PC-3 (cell line): ENCODE results near the gene SEMA4B. TPM values are rescaled to one million over a fixed set of nuclear protein-coding genes. Genes with fewer than 3 reads are reported as not detected.

Experiments
- ATAC-seq: fragments of 200-7000 bp; cut with Tn5 transposase; 2 replicates; pipeline ENCODE4 v1.9.1; 2020; ENCODE audit warnings: mild to moderate bottlenecking, moderate library complexity
- BruUV-seq: library from RNA; stranded (reverse); fragments of 400-500 nt; replicated peaks from 2 replicates; lab custom pipeline; 2021; lab: Mats Ljungman, UMichigan
- CTCF ChIA-PET: fragments of 300-600 bp; sonication (Branson Sonifier 250); formaldehyde crosslinking; loops from one replicate; lab custom pipeline; 2022; ENCODE audit warnings: antibody characterized with exemption; lab: Charles Lee
- POLR2A ChIA-PET: fragments of 300-600 bp; sonication (Branson Sonifier 250); formaldehyde crosslinking; loops from one replicate; lab custom pipeline; 2022; ENCODE audit warnings: antibody characterized with exemption; ENCODE audit not compliant: unreplicated experiment; lab: Charles Lee
- DNase-seq: peaks from one replicate; pipeline ENCODE4 v3.0.0-alpha.2; 2015
- H2AFZ ChIP-seq: fragments of 300-600 bp; sonication (generic); 2 replicates; pipeline ENCODE4 v1.6.0; 2016; ENCODE audit warnings: antibody characterized with exemption, low read length
- H3F3A ChIP-seq: fragments of 300-600 bp; sonication (generic); one replicate; pipeline ENCODE4 v1.6.0; 2017; ENCODE audit warnings: antibody characterized with exemption, low read length, control low read depth, mild to moderate bottlenecking; ENCODE audit not compliant: unreplicated experiment
- H3K27ac ChIP-seq: fragments of 300-600 bp; sonication (generic); 2 replicates; pipeline ENCODE4 v1.5.1; 2016; ENCODE audit warnings: mild to moderate bottlenecking, low read length
- H3K27me3 ChIP-seq: fragments of 300-600 bp; sonication (generic); 2 replicates; pipeline ENCODE4 v1.6.1; 2016; ENCODE audit warnings: low read length, mixed read lengths
- H3K36me3 ChIP-seq: fragments of 300-600 bp; sonication (generic); 2 replicates; pipeline ENCODE4 v1.6.1; 2016; ENCODE audit warnings: low read depth, mixed run types, low read length, mixed read lengths
- H3K4me1 ChIP-seq: fragments of 300-600 bp; sonication (generic); 2 replicates; pipeline ENCODE4 v1.5.1; 2016; ENCODE audit warnings: low read length; ENCODE audit not compliant: insufficient read depth
- H3K4me2 ChIP-seq: fragments of 300-600 bp; sonication (generic); 2 replicates; pipeline ENCODE4 v1.6.0; 2016; ENCODE audit warnings: low read length
- H3K4me3 ChIP-seq: fragments of 300-600 bp; sonication (generic); 2 replicates; pipeline ENCODE4 v1.5.1; 2016; ENCODE audit warnings: mild to moderate bottlenecking, low read length, mixed read lengths
- H3K79me2 ChIP-seq: fragments of 300-600 bp; sonication (generic); 2 replicates; pipeline ENCODE4 v1.6.1; 2017; ENCODE audit warnings: low read length, mixed read lengths
- H3K9ac ChIP-seq: fragments of 300-600 bp; sonication (generic); 2 replicates; pipeline ENCODE4 v1.6.0; 2016; ENCODE audit warnings: mild to moderate bottlenecking, low read length
- H3K9me2 ChIP-seq: fragments of 300-600 bp; sonication (generic); replicated peaks from 2 replicates; pipeline ENCODE4 v1.6.1; 2016; ENCODE audit warnings: mixed run types, low read length, mixed read lengths
- H3K9me3 ChIP-seq: fragments of 300-600 bp; sonication (generic); 2 replicates; pipeline ENCODE4 v1.6.1; 2016; ENCODE audit warnings: low read length, mixed read lengths
- H4K20me1 ChIP-seq: fragments of 300-600 bp; sonication (generic); 2 replicates; pipeline ENCODE4 v1.6.1; 2016; ENCODE audit warnings: low read length, mixed read lengths
- EZH2 ChIP-seq: fragments of 300-600 bp; sonication (generic); IDR thresholded peaks from one replicate; pipeline ENCODE4 v1.6.1; 2017; ENCODE audit warnings: antibody characterized with exemption, mild to moderate bottlenecking, low read length; ENCODE audit not compliant: unreplicated experiment
- EZH2phosphoT487 ChIP-seq: fragments of 300-600 bp; sonication (generic); IDR thresholded peaks from 2 replicates; pipeline ENCODE4 v1.6.1; 2018; ENCODE audit warnings: mild to moderate bottlenecking, antibody characterized with exemption, low read length, borderline replicate concordance
- intact Hi-C: fragments of 100-400 bp; cut with micrococcal nuclease; formaldehyde crosslinking; loops from 2 replicates; pipeline ENCODE4 v1.9.0; 2023
- total RNA-seq: library from RNA; depleted of rRNA; stranded (reverse); fragments of >200 nt; gene quantifications from 2 replicates; pipeline ENCODE4 v1.2.3, GENCODE V29; 2014
- TF ChIP-seq, protein P1 (sequence below): fragments of 300-600 bp; sonication (generic); conservative IDR thresholded peaks from 2 replicates; pipeline ENCODE4 v1.5.1; 2017; ENCODE audit warnings: antibody characterized with exemption, low read depth, mild to moderate bottlenecking, low read length

SEMA4B gene
- total RNA-seq, 1 experiment from 2014 or later: 114 TPM

DNA sequence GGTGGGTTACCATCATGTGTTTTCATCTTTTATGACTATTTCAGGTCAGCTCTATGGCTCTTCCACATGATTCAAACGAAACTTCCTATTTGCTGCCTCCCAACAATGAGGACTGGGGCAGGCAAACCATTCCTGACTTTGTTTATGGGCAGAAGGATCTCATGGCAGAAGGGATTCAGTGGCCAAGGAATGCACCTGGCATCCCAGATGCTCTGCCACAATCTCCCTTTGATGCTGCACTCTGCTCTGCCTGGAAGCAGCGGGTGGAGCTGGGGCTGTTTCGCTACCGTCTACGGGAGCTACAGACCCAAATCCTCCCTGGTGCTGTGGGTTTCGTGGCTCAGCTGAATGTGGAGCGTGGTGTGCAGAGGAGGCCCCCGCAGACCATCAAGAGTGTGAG, 39.7 kb downstream of the SEMA4B start:
- no peak for DNase-seq
- intact Hi-C loops: no loop called here
- Histone ChIP-seq H3K4me1 (no peaks in the 10 kb centered on the region), H3K79me2 (no peaks in the 10 kb centered on the region), H3K9me2 (no peaks in the 10 kb centered on the region), H3F3A (no peaks in the 10 kb centered on the region), H3K36me3 (no peaks in the 10 kb centered on the region; the same call in 1 of the 2 replicates), H3K27ac (no peak overlapping the region), H4K20me1 (no peaks in the 10 kb centered on the region), H2AFZ (no peak overlapping the region), H3K27me3 (no peaks in the 10 kb centered on the region), H3K9me3 (no peaks in the 10 kb centered on the region), H3K4me3 (no peak overlapping the region), H3K4me2 (no peak overlapping the region), H3K9ac (no peak overlapping the region)
- ATAC-seq: no peak
- TF ChIP-seq EZH2: no peak
- TF ChIP-seq, protein P1, sequence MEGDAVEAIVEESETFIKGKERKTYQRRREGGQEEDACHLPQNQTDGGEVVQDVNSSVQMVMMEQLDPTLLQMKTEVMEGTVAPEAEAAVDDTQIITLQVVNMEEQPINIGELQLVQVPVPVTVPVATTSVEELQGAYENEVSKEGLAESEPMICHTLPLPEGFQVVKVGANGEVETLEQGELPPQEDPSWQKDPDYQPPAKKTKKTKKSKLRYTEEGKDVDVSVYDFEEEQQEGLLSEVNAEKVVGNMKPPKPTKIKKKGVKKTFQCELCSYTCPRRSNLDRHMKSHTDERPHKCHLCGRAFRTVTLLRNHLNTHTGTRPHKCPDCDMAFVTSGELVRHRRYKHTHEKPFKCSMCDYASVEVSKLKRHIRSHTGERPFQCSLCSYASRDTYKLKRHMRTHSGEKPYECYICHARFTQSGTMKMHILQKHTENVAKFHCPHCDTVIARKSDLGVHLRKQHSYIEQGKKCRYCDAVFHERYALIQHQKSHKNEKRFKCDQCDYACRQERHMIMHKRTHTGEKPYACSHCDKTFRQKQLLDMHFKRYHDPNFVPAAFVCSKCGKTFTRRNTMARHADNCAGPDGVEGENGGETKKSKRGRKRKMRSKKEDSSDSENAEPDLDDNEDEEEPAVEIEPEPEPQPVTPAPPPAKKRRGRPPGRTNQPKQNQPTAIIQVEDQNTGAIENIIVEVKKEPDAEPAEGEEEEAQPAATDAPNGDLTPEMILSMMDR: no peak
- no peak for TF ChIP-seq EZH2phosphoT487
- CTCF ChIA-PET: no interaction called here
- POLR2A ChIA-PET: no interaction called here
- BruUV-seq: no TSS peak

DNA sequence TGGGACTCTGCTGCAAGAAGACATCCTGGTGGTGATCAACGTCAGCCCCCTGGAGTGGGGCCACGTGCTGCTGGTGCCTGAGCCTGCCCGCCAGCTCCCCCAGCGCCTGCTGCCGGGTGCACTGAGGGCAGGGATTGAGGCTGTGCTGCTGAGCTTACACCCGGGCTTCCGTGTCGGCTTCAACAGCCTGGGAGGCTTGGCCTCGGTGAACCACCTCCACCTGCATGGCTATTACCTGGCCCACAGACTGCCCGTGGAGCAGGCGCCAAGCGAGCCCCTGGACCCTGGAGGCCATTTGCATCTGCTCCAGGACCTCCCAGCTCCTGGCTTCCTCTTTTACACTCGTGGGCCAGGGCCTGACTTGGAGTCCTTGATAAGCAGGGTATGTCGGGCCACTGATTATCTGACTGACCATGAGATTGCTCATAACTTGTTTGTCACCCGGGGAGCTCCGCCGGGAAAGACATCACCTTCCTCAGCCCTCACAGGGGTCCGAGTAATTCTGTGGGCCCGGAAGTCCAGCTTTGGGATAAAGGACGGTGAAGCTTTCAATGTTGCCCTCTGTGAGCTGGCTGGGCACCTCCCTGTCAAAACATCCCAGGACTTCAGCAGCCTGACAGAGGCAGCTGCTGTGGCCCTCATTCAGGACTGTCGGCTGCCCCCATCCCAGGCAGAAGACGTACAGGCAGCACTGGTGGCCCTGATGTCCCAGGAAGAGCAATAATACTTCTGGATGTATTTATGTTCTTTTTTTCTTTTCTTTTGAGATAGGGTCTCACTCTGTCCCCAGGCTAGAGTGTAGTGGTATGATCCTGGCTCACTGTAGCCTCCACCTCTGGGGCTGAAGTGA, 40.4 kb downstream of the SEMA4B start:
- Histone ChIP-seq H3K9me2 (no peaks in the 10 kb centered on the region), H2AFZ (no peak overlapping the region), H3K9me3 (no peaks in the 10 kb centered on the region), H3K27ac (no peak overlapping the region), H3K4me1 (no peaks in the 10 kb centered on the region), H3K9ac (no peak overlapping the region), H3K79me2 (no peaks in the 10 kb centered on the region), H4K20me1 (no peaks in the 10 kb centered on the region), H3K27me3 (no peaks in the 10 kb centered on the region), H3F3A (no peaks in the 10 kb centered on the region), H3K36me3 (no peaks in the 10 kb centered on the region; the same call in 1 of the 2 replicates), H3K4me3 (no peak overlapping the region), H3K4me2 (no peak overlapping the region)
- ChIA-PET POLR2A (no interaction called here), CTCF (no interaction called here)
- DNase-seq (no peak), ATAC-seq (no peak)
- intact Hi-C loops: no loop called here
- no peak for TF ChIP-seq EZH2phosphoT487
- TF ChIP-seq, protein P1: no peak
- no peak for TF ChIP-seq EZH2
- no TSS peak for BruUV-seq

DNA sequence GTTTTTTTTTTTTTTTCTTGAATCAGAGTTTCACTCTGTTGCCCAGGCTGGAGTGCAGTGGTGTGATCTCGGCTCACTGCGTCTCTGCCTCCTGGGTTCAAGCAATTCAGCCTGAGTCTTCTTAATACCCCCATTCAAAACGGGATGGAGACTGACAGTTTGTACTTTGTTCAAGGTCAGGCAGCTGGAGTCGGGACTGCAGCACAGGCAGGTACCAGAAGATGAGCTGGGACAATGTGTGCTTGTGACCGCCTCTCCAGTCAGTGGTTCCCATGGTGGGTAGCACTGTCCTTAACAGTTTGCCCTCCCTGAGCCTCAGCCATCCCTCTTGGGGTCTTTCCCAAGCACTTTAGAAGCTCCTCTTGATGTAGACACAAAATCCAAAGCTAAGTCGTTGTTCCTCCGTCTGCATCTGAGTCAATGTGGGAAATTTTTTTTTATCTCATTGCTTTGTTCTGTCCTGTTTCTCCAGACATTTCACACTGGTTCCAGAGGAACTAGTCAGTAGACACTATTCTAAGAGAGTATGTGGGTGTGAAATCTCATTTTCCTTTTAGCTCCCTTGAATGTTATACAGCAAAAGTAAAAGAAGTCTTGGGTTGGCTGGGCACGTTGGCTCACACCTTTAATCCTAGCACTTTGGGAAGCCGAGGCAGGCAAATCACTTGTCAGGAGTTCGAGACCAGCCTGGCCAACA, 43.0 kb downstream of the SEMA4B start:
- H3K79me2 ChIP-seq: no peaks in the 10 kb centered on the region
- no peak overlapping the region for H3K27ac ChIP-seq
- H3F3A ChIP-seq: no peaks in the 10 kb centered on the region
- ChIA-PET CTCF (no interaction called here), POLR2A (no interaction called here)
- H3K9me2 ChIP-seq: no peaks in the 10 kb centered on the region
- intact Hi-C loops: no loop called here
- no peak for DNase-seq
- no peaks in the 10 kb centered on the region for H3K4me1 ChIP-seq
- H4K20me1 ChIP-seq: no peaks in the 10 kb centered on the region
- TF ChIP-seq EZH2phosphoT487: no peak
- TF ChIP-seq, protein P1: no peak
- no peak for TF ChIP-seq EZH2
- H3K9ac ChIP-seq: no peak overlapping the region
- no peak overlapping the region for H3K4me3 ChIP-seq
- ATAC-seq: no peak
- H3K9me3 ChIP-seq: no peaks in the 10 kb centered on the region
- H3K27me3 ChIP-seq: no peaks in the 10 kb centered on the region
- H3K36me3 ChIP-seq: no peaks in the 10 kb centered on the region
- no peak overlapping the region for H3K4me2 ChIP-seq
- no TSS peak for BruUV-seq
- no peak overlapping the region for H2AFZ ChIP-seq
